T-helper 1 cell treated with Interleukin-12 subunit alpha and Interleukin-12 subunit beta and Interleukin-4 antibody, amounts not matched to agents 30 ng/mL and 1 ng/mL, for 36 hours (primary cell): ENCODE results near the gene KIRREL1. TPM values are rescaled to one million over a fixed set of nuclear protein-coding genes. Genes with fewer than 3 reads are reported as not detected.

Experiments
- intact Hi-C: fragments of 100-400 bp; cut with micrococcal nuclease; formaldehyde crosslinking; loops from one replicate; pipeline ENCODE4 v1.15.1; 2024
- total RNA-seq: library from RNA; stranded (reverse); gene quantifications from 2 replicates; pipeline ENCODE4 v1.2.3, GENCODE V29; 2022

KIRREL1 gene
- total RNA-seq, 1 donor from 2014 or later: not detected

- intact Hi-C loops: no loop called here
Measured at GRCh38 chr1:158067662-158068061, 74.2 kb downstream of the KIRREL1 start.

DNA sequence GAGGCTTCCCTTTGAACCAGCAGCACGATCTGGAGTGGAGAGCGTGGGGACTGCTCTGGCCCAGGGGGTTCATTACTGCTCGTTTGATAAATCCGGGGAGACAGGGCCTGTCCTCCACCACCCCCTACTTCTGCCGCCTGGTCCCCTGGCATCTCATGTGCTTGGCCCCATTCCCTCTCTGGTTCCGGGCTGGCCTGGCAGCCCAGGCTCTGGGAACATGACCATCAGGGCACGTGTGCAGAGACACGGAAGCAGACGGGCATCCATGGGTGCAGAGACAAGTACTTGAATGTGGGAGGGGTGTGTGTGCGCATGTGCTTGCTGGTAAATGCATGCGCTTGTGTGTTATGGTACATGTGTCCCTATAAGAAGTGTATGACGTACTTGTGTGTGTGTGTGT is 75.5 kb downstream of the KIRREL1 start:
- intact Hi-C loops: no loop called here

DNA sequence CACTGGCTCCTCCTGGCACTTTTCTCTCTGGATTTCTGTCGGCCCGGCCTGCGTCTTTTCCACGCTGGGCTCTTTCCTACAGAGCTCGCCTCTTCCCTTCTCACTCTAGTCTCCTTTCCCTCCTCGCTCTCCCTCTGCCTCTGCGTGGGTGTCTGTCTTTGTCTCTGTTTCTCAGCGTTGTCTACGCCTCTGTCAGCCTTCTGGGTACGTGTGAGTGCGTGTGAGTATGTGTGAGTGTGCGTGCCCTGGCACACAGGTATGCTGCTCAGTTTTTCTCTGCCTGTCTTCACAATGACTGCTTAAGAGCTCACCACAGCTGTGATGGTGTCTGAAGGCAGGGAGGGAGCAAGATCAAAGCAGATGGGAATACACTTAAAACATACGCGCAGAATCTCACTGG is 77.7 kb downstream of the KIRREL1 start:
- intact Hi-C loops: no loop called here

- intact Hi-C loops: no loop called here
Measured at GRCh38 chr1:158075078-158075477, 81.6 kb downstream of the KIRREL1 start.

DNA sequence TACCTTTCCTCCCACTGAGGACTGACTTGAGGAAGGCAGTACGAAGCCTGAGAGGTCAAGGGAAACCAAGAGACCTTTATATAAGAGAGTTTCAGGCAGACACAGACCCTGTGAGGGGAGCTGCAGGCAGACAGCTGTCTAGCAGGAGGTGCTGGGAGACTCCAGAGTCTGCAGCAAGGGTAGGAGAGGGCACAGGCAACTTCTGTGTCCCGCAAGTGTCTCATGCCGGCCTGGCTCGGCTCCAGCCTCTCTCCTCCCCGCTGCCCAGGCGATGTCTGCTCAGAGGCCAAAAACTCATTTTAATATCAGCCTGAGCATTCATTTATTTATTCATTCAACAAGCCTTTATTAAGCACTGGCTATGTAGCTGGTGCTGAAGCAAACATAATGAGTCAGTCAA is 83.0 kb downstream of the KIRREL1 start:
- intact Hi-C loops: no loop called here

DNA sequence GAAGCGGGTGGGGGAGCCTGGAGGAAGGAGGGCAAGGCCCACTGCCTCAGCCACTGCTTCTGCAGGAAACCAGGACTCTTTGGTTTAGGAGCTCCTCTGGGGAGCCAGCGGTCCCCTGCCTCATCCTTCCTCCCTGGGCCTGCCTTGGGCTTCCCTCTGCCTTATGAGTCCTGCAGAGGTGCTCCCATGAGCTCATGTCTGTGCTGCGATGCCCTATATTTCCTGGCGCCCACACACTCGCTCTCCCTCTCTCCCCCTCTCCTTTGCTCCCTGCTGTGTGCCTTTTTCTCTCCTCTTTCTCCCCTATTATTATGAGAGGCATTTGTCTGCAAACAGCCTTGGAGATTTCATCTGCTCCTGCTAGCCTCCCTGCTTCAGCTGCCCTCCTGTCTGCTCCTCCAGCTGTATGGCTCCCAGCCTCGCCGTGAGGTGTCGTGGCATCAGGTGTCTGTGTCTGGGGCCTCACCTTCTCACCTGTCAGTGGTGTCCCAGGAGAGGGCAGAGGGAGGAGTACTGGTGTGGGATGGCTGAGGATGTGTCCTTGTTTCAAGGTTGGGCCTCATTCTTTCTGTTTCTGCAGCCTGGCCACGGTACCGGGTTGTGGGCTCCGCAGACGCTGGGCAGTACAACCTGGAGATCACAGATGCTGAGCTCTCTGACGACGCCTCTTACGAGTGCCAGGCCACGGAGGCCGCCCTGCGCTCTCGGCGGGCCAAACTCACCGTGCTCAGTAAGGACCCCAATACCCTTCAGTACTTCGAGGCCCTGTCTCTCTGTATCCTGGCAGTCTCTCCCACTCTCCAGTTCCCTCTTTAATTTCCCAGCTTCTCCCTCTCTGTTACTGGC is 84.2 kb downstream of the KIRREL1 start:
- intact Hi-C loops: no loop called here

DNA sequence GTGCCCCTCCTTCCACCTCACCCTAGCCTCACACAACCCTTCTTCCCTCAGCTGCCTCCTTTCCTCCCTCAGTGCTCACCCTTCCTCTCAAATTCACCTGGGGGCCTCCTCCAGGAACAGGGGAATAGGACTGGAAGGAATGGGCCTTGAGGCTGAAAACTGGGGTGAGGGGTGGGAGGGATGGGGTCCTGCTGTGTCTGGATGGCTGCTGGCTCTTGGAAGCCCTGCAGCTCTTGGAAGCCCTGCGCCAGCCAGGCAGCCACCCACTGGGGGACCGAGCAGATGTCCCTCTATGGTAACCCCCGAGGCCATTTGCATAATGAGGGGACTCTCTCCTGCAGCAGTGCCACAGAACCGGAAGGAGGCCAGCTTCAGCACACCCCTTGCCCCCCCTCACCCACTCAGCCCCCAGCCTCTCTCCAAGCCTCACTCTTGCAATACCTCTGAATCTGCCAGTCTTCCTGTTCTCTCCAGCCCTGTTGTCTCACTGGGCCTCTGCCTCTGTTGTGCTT is 85.2 kb downstream of the KIRREL1 start:
- intact Hi-C loops: no loop called here

DNA sequence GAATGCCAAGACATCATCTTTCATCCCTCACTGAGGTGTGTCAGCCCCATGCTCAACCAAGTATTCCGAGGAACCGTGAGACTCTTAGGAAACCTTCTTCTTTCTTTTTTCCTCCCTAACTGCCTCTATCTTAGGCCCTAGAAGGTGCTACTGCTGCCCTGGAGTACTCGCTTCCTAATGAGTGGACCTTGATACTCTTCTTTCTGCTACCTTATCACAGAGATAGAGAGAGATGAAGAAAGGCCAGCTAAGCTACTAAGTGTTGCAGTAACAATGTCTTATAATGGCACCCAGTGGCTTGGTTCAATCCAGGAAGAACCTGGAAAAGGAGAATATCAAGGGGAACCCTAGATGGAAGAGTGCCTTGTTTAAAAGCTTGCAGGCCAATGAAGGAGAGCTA is 86.6 kb downstream of the KIRREL1 start:
- intact Hi-C loops: no loop called here

GRCh38 chr1:158084336-158084735 is 90.9 kb downstream of the KIRREL1 start:
- intact Hi-C loops: no loop called here

DNA sequence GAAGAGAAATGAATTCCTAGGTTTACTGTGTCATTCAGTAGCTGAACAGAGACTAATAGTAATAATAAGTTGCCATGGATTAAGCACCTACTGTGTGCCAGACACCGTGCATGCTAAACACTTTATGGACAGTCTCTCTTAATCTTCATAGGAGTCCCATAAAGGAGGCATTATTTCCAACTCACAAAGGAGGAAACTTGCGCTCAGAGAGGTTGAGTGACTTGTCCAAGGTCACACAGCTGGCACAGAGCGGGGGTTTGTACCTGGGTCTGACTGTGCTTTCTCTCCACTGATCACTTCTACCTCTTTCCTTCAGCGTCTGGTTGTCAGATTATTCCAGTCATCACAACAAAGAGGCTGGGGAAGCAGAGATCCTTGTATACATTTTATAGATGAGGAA is 91.3 kb downstream of the KIRREL1 start:
- intact Hi-C loops: no loop called here

GRCh38 chr1:158087320-158087927 is 94.0 kb downstream of the KIRREL1 start:
- intact Hi-C loops: loop anchor here (1.0 to 2.0 kb wide), 2 partner anchors 37 to 123 kb away; no protein-coding TSS in a partner anchor

GRCh38 chr1:158089476-158089875 is 96.0 kb downstream of the KIRREL1 start:
- intact Hi-C loops: no loop called here

- intact Hi-C loops: no loop called here
Measured at GRCh38 chr1:158089925-158090637, 96.6 kb downstream of the KIRREL1 start.

GRCh38 chr1:158093376-158093775 is 99.9 kb downstream of the KIRREL1 start:
- intact Hi-C loops: no loop called here

DNA sequence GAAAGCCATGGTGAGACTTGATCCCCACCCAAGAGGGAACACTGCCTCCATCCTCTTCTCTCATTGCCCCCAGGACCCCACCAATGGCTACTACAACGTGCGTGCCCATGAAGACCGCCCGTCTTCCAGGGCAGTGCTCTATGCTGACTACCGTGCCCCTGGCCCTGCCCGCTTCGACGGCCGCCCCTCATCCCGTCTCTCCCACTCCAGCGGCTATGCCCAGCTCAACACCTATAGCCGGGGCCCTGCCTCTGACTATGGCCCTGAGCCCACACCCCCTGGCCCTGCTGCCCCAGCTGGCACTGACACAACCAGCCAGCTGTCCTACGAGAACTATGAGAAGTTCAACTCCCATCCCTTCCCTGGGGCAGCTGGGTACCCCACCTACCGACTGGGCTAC is 101.1 kb downstream of the KIRREL1 start:
- intact Hi-C loops: no loop called here

GRCh38 chr1:158095737-158096335 is 102.4 kb downstream of the KIRREL1 start:
- intact Hi-C loops: loop anchor here (1.0 kb wide), 2 partner anchors 29 to 976 kb away; no protein-coding TSS in a partner anchor

GRCh38 chr1:158098256-158098655 is 104.8 kb downstream of the KIRREL1 start:
- intact Hi-C loops: no loop called here

DNA sequence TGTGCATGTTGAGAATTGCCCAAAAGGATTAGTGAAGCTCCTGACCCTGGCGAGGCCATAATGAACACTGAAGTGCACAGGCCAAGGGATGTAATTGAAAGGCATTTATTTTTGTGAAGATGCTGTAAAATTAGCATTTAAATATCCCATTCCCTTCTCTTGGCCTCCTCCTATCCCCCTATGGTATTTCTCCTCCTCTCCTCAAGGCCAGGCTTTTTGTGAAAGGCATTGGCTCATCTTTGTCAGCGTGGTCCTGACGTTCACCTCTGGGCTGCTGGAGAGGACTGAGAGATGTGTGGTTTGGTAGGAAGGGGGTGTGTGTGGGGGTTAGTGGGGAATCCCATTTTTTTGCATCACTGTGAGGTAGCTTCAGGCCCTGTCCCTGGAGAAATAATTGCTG is 105.7 kb downstream of the KIRREL1 start:
- intact Hi-C loops: no loop called here

GRCh38 chr1:158100498-158100897 is 107.1 kb downstream of the KIRREL1 start:
- intact Hi-C loops: no loop called here

DNA sequence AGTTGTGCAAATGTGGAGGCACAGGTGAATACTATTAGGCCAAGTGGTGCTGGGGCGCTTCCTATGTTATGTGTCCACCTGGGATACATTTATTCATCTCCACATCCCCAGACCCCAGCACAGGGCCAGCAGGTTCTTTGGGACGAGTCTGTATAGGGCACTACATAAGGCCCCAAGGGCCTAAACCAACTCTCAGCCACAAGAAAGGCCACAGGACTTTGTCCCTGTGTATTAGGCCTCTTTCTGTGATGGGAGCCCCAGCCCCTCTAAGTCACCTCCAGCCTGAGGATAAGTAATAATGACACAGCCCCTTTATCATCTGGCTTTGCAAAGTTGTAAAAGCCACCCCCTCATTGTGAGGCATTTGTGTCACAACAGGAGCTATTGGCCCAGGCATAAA is 108.0 kb downstream of the KIRREL1 start:
- intact Hi-C loops: no loop called here

- intact Hi-C loops: no loop called here
Measured at GRCh38 chr1:158101927-158102326, 108.5 kb downstream of the KIRREL1 start.
